Measurements from ENCODE around the gene LCN10.

DNA sequence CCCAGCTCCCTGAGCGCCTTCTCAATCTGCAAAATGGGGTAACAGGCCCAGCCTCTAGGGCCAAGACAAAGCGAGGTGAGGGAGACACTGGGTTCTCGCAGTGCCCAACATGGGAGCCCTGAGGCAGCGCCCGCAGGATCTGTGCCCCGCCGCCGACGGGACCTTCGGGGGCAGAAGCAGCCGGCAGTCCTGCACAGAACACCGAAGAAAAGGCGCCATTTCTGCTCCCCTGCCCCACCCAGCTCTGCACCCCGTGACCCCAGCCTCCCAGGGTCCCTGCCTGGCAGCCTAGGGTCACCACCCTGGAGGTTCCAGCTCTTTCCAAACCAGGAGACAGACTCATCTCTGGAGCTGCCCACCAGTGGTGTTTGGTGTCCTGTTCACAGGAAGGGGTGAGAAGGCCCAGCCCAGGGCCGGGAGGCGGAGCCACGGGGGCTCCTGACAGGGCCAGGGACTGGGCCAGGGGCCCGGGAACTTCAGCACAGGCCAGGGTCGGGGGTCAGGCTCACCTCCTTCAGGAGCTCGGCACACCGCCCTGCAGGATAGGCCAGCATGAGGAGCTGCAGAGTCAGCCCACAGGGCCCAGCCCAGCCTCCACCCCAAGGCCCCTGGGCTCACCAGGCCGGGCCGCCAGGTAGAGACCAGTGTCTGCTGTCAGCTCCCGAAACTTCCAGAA, 12.0 kb upstream of the LCN10 start:
- no peak for TF ChIP-seq EZH2phosphoT487 (IDR thresholded peaks at IDR 0.05; ENCODE audit: insufficient read depth, low read depth)
- TF ChIP-seq EZH2 (IDR thresholded peaks at IDR 0.05; ENCODE audit: insufficient read depth, poor library complexity, severe bottlenecking): no peak
